GM18909 (cell line): ENCODE data around the gene PDGFRB.
A peak's percentile ranks its signal among the peaks of the same experiment; 100 is the strongest.

Experiments
- ATAC-seq: cut with Tn5 transposase; IDR thresholded peaks from one replicate; pipeline ENCODE4 v1.9.1; 2021; ENCODE audit warnings: mild to moderate bottlenecking; ENCODE audit not compliant: unreplicated experiment, poor library complexity

The PDGFRB gene

GRCh38 chr5:150182774-150183173 lies 27.1 kb upstream of the PDGFRB start:
- no peak for ATAC-seq

- ATAC-seq, result no peak
These were observed 26.3 kb upstream of the PDGFRB start for GRCh38 chr5:150181766-150182545.

GRCh38 chr5:150181027-150181426 lies 25.4 kb upstream of the PDGFRB start:
- no peak for ATAC-seq

- ATAC-seq, result no peak
These were observed 24.8 kb upstream of the PDGFRB start for GRCh38 chr5:150180241-150181026.

- no peak for ATAC-seq
These were observed 23.5 kb upstream of the PDGFRB start for GRCh38 chr5:150179019-150179620.

GRCh38 chr5:150178262-150178661 lies 22.6 kb upstream of the PDGFRB start:
- ATAC-seq, result peak; percentile 58

- no peak for ATAC-seq
These were observed 22.1 kb upstream of the PDGFRB start for GRCh38 chr5:150177721-150178120.

- no peak for ATAC-seq
These were observed 21.3 kb upstream of the PDGFRB start for GRCh38 chr5:150176745-150177477.

GRCh38 chr5:150175536-150175935 lies 19.9 kb upstream of the PDGFRB start:
- ATAC-seq, result no peak

GRCh38 chr5:150175076-150175475 lies 19.4 kb upstream of the PDGFRB start:
- ATAC-seq, result no peak

GRCh38 chr5:150174285-150174684 lies 18.6 kb upstream of the PDGFRB start:
- no peak for ATAC-seq

- no peak for ATAC-seq
These were observed 17.5 kb upstream of the PDGFRB start for GRCh38 chr5:150173161-150173560.

GRCh38 chr5:150172556-150172955 lies 16.9 kb upstream of the PDGFRB start:
- ATAC-seq, result no peak

GRCh38 chr5:150172145-150172544 lies 16.5 kb upstream of the PDGFRB start:
- no peak for ATAC-seq

GRCh38 chr5:150168864-150169263 lies 13.2 kb upstream of the PDGFRB start:
- ATAC-seq, result no peak

- ATAC-seq, result no peak
These were observed 12.3 kb upstream of the PDGFRB start for GRCh38 chr5:150167908-150168307.

- no peak for ATAC-seq
These were observed 11.8 kb upstream of the PDGFRB start for GRCh38 chr5:150167512-150167850.

- ATAC-seq, result no peak
These were observed 11.2 kb upstream of the PDGFRB start, which contains the start of gene CDX1 for GRCh38 chr5:150166650-150167511. CDX1 (plus strand) TSS chr5:150166778; CDS start chr5:150166877, 99 bp downstream.

GRCh38 chr5:150166037-150166649 lies 10.5 kb upstream of the PDGFRB start:
- no peak for ATAC-seq
